ENCODE data around the gene DISC1.

The DISC1 gene

DNA sequence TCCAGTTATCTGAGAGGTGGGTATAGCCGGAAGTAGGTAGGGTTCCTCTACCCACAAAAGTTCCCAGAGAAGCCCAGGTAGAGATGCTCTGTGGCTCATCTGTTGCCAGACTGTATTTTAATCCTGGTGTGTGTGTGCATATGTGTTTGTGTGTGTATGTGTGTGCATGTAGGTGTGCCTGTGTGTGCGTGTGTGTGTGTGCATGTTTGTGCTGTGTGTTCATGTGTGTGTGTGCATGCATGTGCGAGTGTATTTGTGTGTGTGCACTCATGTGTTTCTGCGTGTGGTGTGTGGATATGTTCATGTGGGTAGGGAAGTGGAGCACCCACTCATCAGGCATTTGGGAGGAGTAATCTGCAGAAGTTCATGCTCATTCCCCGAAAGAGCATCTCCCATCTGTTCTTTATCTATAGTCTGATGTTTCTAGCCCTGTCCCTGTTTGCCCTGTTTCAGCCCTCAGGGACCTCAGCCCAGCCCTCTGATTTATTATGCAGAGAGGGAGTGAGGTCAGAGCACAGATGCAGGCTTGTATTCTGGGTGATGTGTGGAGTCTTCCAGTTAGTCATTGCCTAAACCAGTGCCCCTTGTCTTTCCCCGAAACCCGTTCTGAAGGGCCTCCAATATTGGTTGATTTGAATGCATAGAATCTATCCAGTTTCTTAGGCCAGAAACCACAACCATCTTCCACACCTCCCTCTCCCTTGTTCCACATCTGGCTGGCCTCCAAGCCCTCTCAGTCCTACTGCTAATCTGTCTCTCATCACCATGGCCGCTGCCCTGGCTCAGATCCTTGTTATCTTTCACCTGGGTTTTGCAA is 69.1 kb downstream of the DISC1 start:
- TF ChIP-seq POLR2AphosphoS5 (IDR thresholded peaks at IDR 0.05; ENCODE audit: low read depth) (no peak), GABPA (IDR thresholded peaks at IDR 0.05; ENCODE audit: low read depth) (no peak), SPI1 (IDR thresholded peaks at IDR 0.05; ENCODE audit: borderline replicate concordance, low read depth) (no peak)
- TF ChIP-seq, protein P1, sequence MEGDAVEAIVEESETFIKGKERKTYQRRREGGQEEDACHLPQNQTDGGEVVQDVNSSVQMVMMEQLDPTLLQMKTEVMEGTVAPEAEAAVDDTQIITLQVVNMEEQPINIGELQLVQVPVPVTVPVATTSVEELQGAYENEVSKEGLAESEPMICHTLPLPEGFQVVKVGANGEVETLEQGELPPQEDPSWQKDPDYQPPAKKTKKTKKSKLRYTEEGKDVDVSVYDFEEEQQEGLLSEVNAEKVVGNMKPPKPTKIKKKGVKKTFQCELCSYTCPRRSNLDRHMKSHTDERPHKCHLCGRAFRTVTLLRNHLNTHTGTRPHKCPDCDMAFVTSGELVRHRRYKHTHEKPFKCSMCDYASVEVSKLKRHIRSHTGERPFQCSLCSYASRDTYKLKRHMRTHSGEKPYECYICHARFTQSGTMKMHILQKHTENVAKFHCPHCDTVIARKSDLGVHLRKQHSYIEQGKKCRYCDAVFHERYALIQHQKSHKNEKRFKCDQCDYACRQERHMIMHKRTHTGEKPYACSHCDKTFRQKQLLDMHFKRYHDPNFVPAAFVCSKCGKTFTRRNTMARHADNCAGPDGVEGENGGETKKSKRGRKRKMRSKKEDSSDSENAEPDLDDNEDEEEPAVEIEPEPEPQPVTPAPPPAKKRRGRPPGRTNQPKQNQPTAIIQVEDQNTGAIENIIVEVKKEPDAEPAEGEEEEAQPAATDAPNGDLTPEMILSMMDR (IDR thresholded peaks at IDR 0.05; ENCODE audit: insufficient read depth, low read length) = no peak
- TF ChIP-seq, protein P2, sequence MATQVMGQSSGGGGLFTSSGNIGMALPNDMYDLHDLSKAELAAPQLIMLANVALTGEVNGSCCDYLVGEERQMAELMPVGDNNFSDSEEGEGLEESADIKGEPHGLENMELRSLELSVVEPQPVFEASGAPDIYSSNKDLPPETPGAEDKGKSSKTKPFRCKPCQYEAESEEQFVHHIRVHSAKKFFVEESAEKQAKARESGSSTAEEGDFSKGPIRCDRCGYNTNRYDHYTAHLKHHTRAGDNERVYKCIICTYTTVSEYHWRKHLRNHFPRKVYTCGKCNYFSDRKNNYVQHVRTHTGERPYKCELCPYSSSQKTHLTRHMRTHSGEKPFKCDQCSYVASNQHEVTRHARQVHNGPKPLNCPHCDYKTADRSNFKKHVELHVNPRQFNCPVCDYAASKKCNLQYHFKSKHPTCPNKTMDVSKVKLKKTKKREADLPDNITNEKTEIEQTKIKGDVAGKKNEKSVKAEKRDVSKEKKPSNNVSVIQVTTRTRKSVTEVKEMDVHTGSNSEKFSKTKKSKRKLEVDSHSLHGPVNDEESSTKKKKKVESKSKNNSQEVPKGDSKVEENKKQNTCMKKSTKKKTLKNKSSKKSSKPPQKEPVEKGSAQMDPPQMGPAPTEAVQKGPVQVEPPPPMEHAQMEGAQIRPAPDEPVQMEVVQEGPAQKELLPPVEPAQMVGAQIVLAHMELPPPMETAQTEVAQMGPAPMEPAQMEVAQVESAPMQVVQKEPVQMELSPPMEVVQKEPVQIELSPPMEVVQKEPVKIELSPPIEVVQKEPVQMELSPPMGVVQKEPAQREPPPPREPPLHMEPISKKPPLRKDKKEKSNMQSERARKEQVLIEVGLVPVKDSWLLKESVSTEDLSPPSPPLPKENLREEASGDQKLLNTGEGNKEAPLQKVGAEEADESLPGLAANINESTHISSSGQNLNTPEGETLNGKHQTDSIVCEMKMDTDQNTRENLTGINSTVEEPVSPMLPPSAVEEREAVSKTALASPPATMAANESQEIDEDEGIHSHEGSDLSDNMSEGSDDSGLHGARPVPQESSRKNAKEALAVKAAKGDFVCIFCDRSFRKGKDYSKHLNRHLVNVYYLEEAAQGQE (IDR thresholded peaks at IDR 0.05; ENCODE audit: insufficient replicate concordance, low read depth) = no peak
- Histone ChIP-seq H3K27ac (replicated peaks) (no peak overlapping the region), H3K27me3 (ENCODE audit: insufficient read depth, poor library complexity, severe bottlenecking) (no peaks in the 10 kb centered on the region), H3K4me3 (replicated peaks; ENCODE audit: insufficient read depth, low read length) (no peak overlapping the region)
- no peak for DNase-seq (ENCODE audit: low read depth in 1 of 2, low spot score in 1 of 2)

DNA sequence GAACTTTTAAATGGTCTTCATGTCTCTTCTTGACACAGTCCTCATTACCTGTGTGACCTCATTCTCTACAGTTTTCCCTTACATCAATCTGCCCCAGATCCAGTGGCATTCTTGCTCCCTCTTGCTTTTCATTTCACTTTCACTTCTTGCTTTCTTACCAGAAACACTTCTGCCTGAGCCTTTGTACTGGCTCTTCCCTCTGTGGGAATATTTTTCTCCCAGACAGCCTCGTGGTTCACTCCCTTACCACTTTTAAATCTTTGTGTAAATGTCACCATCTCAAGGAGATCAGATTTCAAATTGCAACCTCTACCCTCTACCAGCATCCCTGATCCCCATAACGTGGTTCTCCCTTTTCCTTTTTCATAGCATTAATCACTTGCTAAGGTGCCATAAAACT is 73.2 kb downstream of the DISC1 start:
- no peak for DNase-seq (ENCODE audit: low read depth in 1 of 2, low spot score in 1 of 2)
- H3K27ac ChIP-seq (replicated peaks) = no peak overlapping the region
- H3K4me3 ChIP-seq (replicated peaks; ENCODE audit: insufficient read depth, low read length) = no peak overlapping the region
- TF ChIP-seq GABPA (IDR thresholded peaks at IDR 0.05; ENCODE audit: low read depth) = no peak
- TF ChIP-seq, protein P1 (IDR thresholded peaks at IDR 0.05; ENCODE audit: insufficient read depth, low read length) = no peak
- TF ChIP-seq SPI1 (IDR thresholded peaks at IDR 0.05; ENCODE audit: borderline replicate concordance, low read depth) = no peak
- TF ChIP-seq, protein P2 (IDR thresholded peaks at IDR 0.05; ENCODE audit: insufficient replicate concordance, low read depth) = no peak
- TF ChIP-seq POLR2AphosphoS5 (IDR thresholded peaks at IDR 0.05; ENCODE audit: low read depth) = no peak
- no peaks in the 10 kb centered on the region for H3K27me3 ChIP-seq (ENCODE audit: insufficient read depth, poor library complexity, severe bottlenecking)

DNA sequence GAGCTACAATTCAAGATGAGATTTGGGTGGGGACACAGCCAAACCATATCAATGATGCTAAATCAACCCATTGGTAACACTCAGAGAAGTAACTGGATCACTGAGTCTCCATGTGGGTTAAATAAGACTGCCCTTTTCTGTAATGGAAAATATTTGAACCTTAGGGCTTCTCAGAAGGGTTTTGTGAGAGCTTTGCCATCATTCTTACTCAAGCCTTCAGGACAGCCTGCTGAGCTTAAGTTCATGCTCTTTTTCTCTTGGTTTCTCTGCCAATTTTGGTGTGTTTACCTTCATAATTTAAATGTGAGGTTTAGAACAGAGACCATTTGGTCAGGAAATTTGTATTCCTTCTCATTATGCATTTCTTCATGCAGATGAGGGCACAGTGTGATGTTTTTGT is 74.7 kb downstream of the DISC1 start:
- Histone ChIP-seq H3K4me3 (replicated peaks; ENCODE audit: insufficient read depth, low read length) (no peak overlapping the region), H3K27ac (replicated peaks) (no peak overlapping the region), H3K27me3 (ENCODE audit: insufficient read depth, poor library complexity, severe bottlenecking) (no peaks in the 10 kb centered on the region)
- TF ChIP-seq, protein P1 (IDR thresholded peaks at IDR 0.05; ENCODE audit: insufficient read depth, low read length) = no peak
- TF ChIP-seq, protein P2 (IDR thresholded peaks at IDR 0.05; ENCODE audit: insufficient replicate concordance, low read depth) = no peak
- TF ChIP-seq POLR2AphosphoS5 (IDR thresholded peaks at IDR 0.05; ENCODE audit: low read depth) (no peak), SPI1 (IDR thresholded peaks at IDR 0.05; ENCODE audit: borderline replicate concordance, low read depth) (no peak)
- DNase-seq (ENCODE audit: low read depth in 1 of 2, low spot score in 1 of 2) = no peak

Measured in HL-60 (cell line).